Breast epithelium (tissue), 3 donors: Measurements from ENCODE around the gene IFT81.

Experiments used
- CTCF ChIP-seq, 3 donors: fragments of 450-650 bp; IDR thresholded peaks; one replicate each; pipeline ENCODE4 v1.5.1; 2016 to 2017; ENCODE audit warnings: antibody characterized with exemption in 3 of 3, mild to moderate bottlenecking in 3 of 3, moderate library complexity in 3 of 3
- POLR2A ChIP-seq: fragments of 450-650 bp; IDR thresholded peaks from one replicate; pipeline ENCODE4 v1.6.1; 2016; ENCODE audit warnings: antibody characterized with exemption, mild to moderate bottlenecking, moderate library complexity

- TF ChIP-seq CTCF (IDR thresholded peaks at IDR 0.05) (no peak), POLR2A (no peak)
These were observed 111.2 kb downstream of the IFT81 start for GRCh38 chr12:110235383-110235782.
